ENCODE results near the gene ZFP57.
"Not testable (repeated sequence)": the region's sequence is repeated elsewhere in the genome, so short reads cannot be mapped to it uniquely, and the experiment has no call there.

The ZFP57 gene

GRCh38 chr6:29694637-29695036 is 13.7 kb upstream of the ZFP57 start:
- no peak for DNase-seq

GRCh38 chr6:29685718-29686326 is 4.9 kb upstream of the ZFP57 start:
- no peak for DNase-seq

- DNase-seq = no peak
Observed at GRCh38 chr6:29681811-29682210, 859 bp upstream of the ZFP57 start.

- no peak for DNase-seq
Observed at GRCh38 chr6:29680416-29680815, 536 bp downstream of the ZFP57 start.

- DNase-seq = no peak
Observed at GRCh38 chr6:29679962-29680361, 990 bp downstream of the ZFP57 start.

- DNase-seq = no peak
Observed at GRCh38 chr6:29678114-29678513, 2.8 kb downstream of the ZFP57 start.

- DNase-seq = no peak
Observed at GRCh38 chr6:29676981-29677601, 3.9 kb downstream of the ZFP57 start.

- DNase-seq = no peak
Observed at GRCh38 chr6:29675561-29675960, 5.4 kb downstream of the ZFP57 start.

- DNase-seq = no peak
Observed at GRCh38 chr6:29674008-29674407, 6.9 kb downstream of the ZFP57 start.

GRCh38 chr6:29673161-29673560 is 7.8 kb downstream of the ZFP57 start:
- DNase-seq = no peak

- DNase-seq = not testable (repeated sequence)
Observed at GRCh38 chr6:29672116-29672515, 8.8 kb downstream of the ZFP57 start.

- no peak for DNase-seq
Observed at GRCh38 chr6:29671026-29671425, 9.9 kb downstream of the ZFP57 start.

GRCh38 chr6:29667158-29667557 is 13.8 kb downstream of the ZFP57 start:
- no peak for DNase-seq

GRCh38 chr6:29666826-29667130 is 14.2 kb downstream of the ZFP57 start:
- DNase-seq = no peak

GRCh38 chr6:29665942-29666825 is 14.8 kb downstream of the ZFP57 start:
- no peak for DNase-seq

GRCh38 chr6:29663300-29664042 is 17.5 kb downstream of the ZFP57 start:
- no peak for DNase-seq

- not testable (repeated sequence) for DNase-seq
Observed at GRCh38 chr6:29661502-29662141, 19.3 kb downstream of the ZFP57 start.

- DNase-seq = no peak
Observed at GRCh38 chr6:29661071-29661470, 19.9 kb downstream of the ZFP57 start.

GRCh38 chr6:29656798-29657197 is 24.2 kb downstream of the ZFP57 start, which contains the start of gene MOG:
Gene MOG (plus strand): TSS chr6:29657092. CDS start chr6:29657210, 118 bp downstream.
- DNase-seq = no peak

GRCh38 chr6:29656157-29656556 is 24.8 kb downstream of the ZFP57 start:
- no peak for DNase-seq

- DNase-seq = no peak
Observed at GRCh38 chr6:29655658-29656057, 25.3 kb downstream of the ZFP57 start.

GRCh38 chr6:29653452-29654038 is 27.4 kb downstream of the ZFP57 start:
- peak; percentile 83 for DNase-seq

Data from NCI-H510A treated with DMSO at 0.1 percent for 48 hours (cell line).